SK-N-SH treated with all-trans-retinoic acid at 6 μM for 48 hours (cell line): ENCODE results near the gene SLC6A5.

Experiments used
- ATAC-seq: fragments of 200-7000 bp; cut with Tn5 transposase; 3 replicates; pipeline ENCODE4 v1.9.1; 2020; ENCODE audit warnings: mild to moderate bottlenecking, moderate library complexity
- ARNTL ChIP-seq: fragments of 450-650 bp; formaldehyde crosslinking; IDR thresholded peaks from 2 replicates; pipeline ENCODE4 v1.5.0; 2020; ENCODE audit warnings: low read depth, mild to moderate bottlenecking, moderate library complexity, borderline replicate concordance
- BACH2 ChIP-seq: fragments of 250-450 bp; sonication (Bioruptor Pico); IDR thresholded peaks from 2 replicates; pipeline ENCODE4 v1.9.0; 2021; ENCODE audit warnings: mild to moderate bottlenecking, borderline replicate concordance
- CREB5 ChIP-seq: fragments of 250-450 bp; sonication (Bioruptor Pico); IDR thresholded peaks from 2 replicates; pipeline ENCODE4 v1.5.1; 2020; ENCODE audit warnings: low read depth, mild to moderate bottlenecking, moderate library complexity
- CSDC2 ChIP-seq: fragments of 250-450 bp; sonication (Bioruptor Pico); IDR thresholded peaks from 2 replicates; pipeline ENCODE4 v1.5.0; 2020; ENCODE audit warnings: mild to moderate bottlenecking, moderate library complexity
- CSRNP3 ChIP-seq: fragments of 250-450 bp; sonication (Bioruptor Pico); IDR thresholded peaks from 2 replicates; pipeline ENCODE4 v1.5.1; 2021; ENCODE audit warnings: mild to moderate bottlenecking, moderate library complexity
- ESRRG ChIP-seq: fragments of 250-450 bp; sonication (Bioruptor Pico); IDR thresholded peaks from 2 replicates; pipeline ENCODE4 v1.6.1; 2021; ENCODE audit warnings: mild to moderate bottlenecking
- ISL1 ChIP-seq: fragments of 250-450 bp; sonication (Bioruptor Pico); IDR thresholded peaks from 2 replicates; pipeline ENCODE4 v2.1.2; 2022; ENCODE audit warnings: mild to moderate bottlenecking, moderate library complexity
- OSR1 ChIP-seq: fragments of 250-450 bp; sonication (Bioruptor Pico); IDR thresholded peaks from 2 replicates; pipeline ENCODE4 v1.8.0; 2022; ENCODE audit warnings: moderate library complexity, mild to moderate bottlenecking, inconsistent platforms
- PATZ1 ChIP-seq: fragments of 250-450 bp; sonication (Bioruptor Pico); IDR thresholded peaks from 2 replicates; pipeline ENCODE4 v1.8.0; 2020; ENCODE audit warnings: mild to moderate bottlenecking, moderate library complexity, borderline replicate concordance
- POU6F1 ChIP-seq: fragments of 250-450 bp; sonication (Bioruptor Pico); IDR thresholded peaks from 2 replicates; pipeline ENCODE4 v1.8.0; 2021; ENCODE audit warnings: low read depth, mild to moderate bottlenecking, moderate library complexity, borderline replicate concordance
- PPARA ChIP-seq: fragments of 250-450 bp; sonication (Bioruptor Pico); IDR thresholded peaks from 2 replicates; pipeline ENCODE4 v1.5.0; 2020; ENCODE audit warnings: mild to moderate bottlenecking, borderline replicate concordance
- RARB ChIP-seq: fragments of 250-450 bp; sonication (Bioruptor Pico); IDR thresholded peaks from 2 replicates; pipeline ENCODE4 v1.8.0; 2021; ENCODE audit warnings: mild to moderate bottlenecking, moderate library complexity
- TCF4 ChIP-seq: fragments of 250-450 bp; sonication (Bioruptor Pico); IDR thresholded peaks from 2 replicates; pipeline ENCODE4 v1.8.0; 2021; ENCODE audit warnings: mild to moderate bottlenecking, moderate library complexity, borderline replicate concordance
- TOX ChIP-seq: fragments of 250-450 bp; sonication (Bioruptor Pico); IDR thresholded peaks from 2 replicates; pipeline ENCODE4 v1.8.0; 2021; ENCODE audit warnings: mild to moderate bottlenecking, moderate library complexity, borderline replicate concordance
- ZC3H10 ChIP-seq: fragments of 250-450 bp; sonication (Bioruptor Pico); IDR thresholded peaks from 2 replicates; pipeline ENCODE4 v1.5.1; 2021; ENCODE audit warnings: mild to moderate bottlenecking, moderate library complexity
- ZFP3 ChIP-seq: fragments of 250-450 bp; sonication (Bioruptor Pico); IDR thresholded peaks from 2 replicates; pipeline ENCODE4 v1.5.0; 2020; ENCODE audit warnings: mild to moderate bottlenecking, moderate library complexity
- ZFP30 ChIP-seq: fragments of 450-650 bp; formaldehyde crosslinking; IDR thresholded peaks from 2 replicates; pipeline ENCODE4 v1.5.0; 2022; ENCODE audit warnings: mild to moderate bottlenecking, moderate library complexity
- ZNF565 ChIP-seq: fragments of 450-650 bp; formaldehyde crosslinking; conservative IDR thresholded peaks from 2 replicates; pipeline ENCODE4 v1.5.0; 2020; ENCODE audit warnings: low read depth, mild to moderate bottlenecking, moderate library complexity
- ZNF70 ChIP-seq: fragments of 450-650 bp; formaldehyde crosslinking; IDR thresholded peaks from 2 replicates; pipeline ENCODE4 v1.5.0; 2020; ENCODE audit warnings: mild to moderate bottlenecking, moderate library complexity
- ZNF8 ChIP-seq: fragments of 450-650 bp; formaldehyde crosslinking; IDR thresholded peaks from 2 replicates; pipeline ENCODE4 v1.5.0; 2020; ENCODE audit warnings: mild to moderate bottlenecking, moderate library complexity

The SLC6A5 gene

GRCh38 chr11:20597680-20598484 lies 1.5 kb upstream of the SLC6A5 start:
- no peak for ATAC-seq
- TF ChIP-seq ZNF8 (no peak), ZFP3 (CRISPR knock-in tag) (no peak), PATZ1 (no peak), ZNF565 (CRISPR knock-in tag) (no peak), ESRRG (CRISPR knock-in tag) (no peak), ZC3H10 (no peak), CREB5 (no peak), CSDC2 (CRISPR knock-in tag) (no peak)

- no peak for ATAC-seq
- no peak for TF ChIP-seq ESRRG (CRISPR knock-in tag)
Measured at GRCh38 chr11:20598492-20598891, 916 bp upstream of the SLC6A5 start.

GRCh38 chr11:20600020-20600346 lies 575 bp downstream of the SLC6A5 start:
- TF ChIP-seq CSDC2 (CRISPR knock-in tag) (no peak), TOX (CRISPR knock-in tag) (no peak), ZFP3 (CRISPR knock-in tag) (no peak), CREB5 (no peak), PATZ1 (no peak), ZFP30 (no peak), PPARA (CRISPR knock-in tag) (no peak), ZNF70 (CRISPR knock-in tag) (no peak), ARNTL (CRISPR knock-in tag) (no peak), ESRRG (CRISPR knock-in tag) (no peak), TCF4 (CRISPR knock-in tag) (no peak), RARB (CRISPR knock-in tag) (no peak), BACH2 (CRISPR knock-in tag) (no peak), POU6F1 (CRISPR knock-in tag) (no peak), ZC3H10 (no peak), OSR1 (CRISPR knock-in tag) (no peak), ISL1 (CRISPR knock-in tag) (no peak), CSRNP3 (no peak), ZNF8 (no peak)
- ATAC-seq, result no peak
